SK-N-SH treated with all-trans-retinoic acid at 6 μM for 48 hours (cell line): ENCODE measurements around the gene FAM83C.

ENCODE experiments used
- CSRNP3 ChIP-seq: fragments of 250-450 bp; sonication (Bioruptor Pico); IDR thresholded peaks from 2 replicates; pipeline ENCODE4 v1.5.1; 2021; ENCODE audit warnings: mild to moderate bottlenecking, moderate library complexity
- OSR1 ChIP-seq: fragments of 250-450 bp; sonication (Bioruptor Pico); IDR thresholded peaks from 2 replicates; pipeline ENCODE4 v1.8.0; 2022; ENCODE audit warnings: moderate library complexity, mild to moderate bottlenecking, inconsistent platforms
- PPARA ChIP-seq: fragments of 250-450 bp; sonication (Bioruptor Pico); IDR thresholded peaks from 2 replicates; pipeline ENCODE4 v1.5.0; 2020; ENCODE audit warnings: mild to moderate bottlenecking, borderline replicate concordance
- SNAI2 ChIP-seq: fragments of 250-450 bp; sonication (Bioruptor Pico); IDR thresholded peaks from 2 replicates; pipeline ENCODE4 v1.5.0; 2020; ENCODE audit warnings: mild to moderate bottlenecking, moderate library complexity
- ZNF565 ChIP-seq: fragments of 450-650 bp; formaldehyde crosslinking; conservative IDR thresholded peaks from 2 replicates; pipeline ENCODE4 v1.5.0; 2020; ENCODE audit warnings: low read depth, mild to moderate bottlenecking, moderate library complexity
- ZNF8 ChIP-seq: fragments of 450-650 bp; formaldehyde crosslinking; IDR thresholded peaks from 2 replicates; pipeline ENCODE4 v1.5.0; 2020; ENCODE audit warnings: mild to moderate bottlenecking, moderate library complexity
- TF ChIP-seq, protein P1 (sequence below): fragments of 250-450 bp; sonication (Bioruptor Pico); IDR thresholded peaks from 2 replicates; pipeline ENCODE4 v1.8.0; 2020; ENCODE audit warnings: mild to moderate bottlenecking, moderate library complexity, borderline replicate concordance

GRCh38 chr20:35279533-35280174 is 12.6 kb downstream of the FAM83C start:
- TF ChIP-seq ZNF8 (CRISPR knock-in tag) (no peak), ZNF565 (no peak), OSR1 (CRISPR knock-in tag) (no peak), CSRNP3 (no peak), SNAI2 (CRISPR knock-in tag) (no peak), PPARA (CRISPR knock-in tag) (no peak)
- TF ChIP-seq, protein P1, sequence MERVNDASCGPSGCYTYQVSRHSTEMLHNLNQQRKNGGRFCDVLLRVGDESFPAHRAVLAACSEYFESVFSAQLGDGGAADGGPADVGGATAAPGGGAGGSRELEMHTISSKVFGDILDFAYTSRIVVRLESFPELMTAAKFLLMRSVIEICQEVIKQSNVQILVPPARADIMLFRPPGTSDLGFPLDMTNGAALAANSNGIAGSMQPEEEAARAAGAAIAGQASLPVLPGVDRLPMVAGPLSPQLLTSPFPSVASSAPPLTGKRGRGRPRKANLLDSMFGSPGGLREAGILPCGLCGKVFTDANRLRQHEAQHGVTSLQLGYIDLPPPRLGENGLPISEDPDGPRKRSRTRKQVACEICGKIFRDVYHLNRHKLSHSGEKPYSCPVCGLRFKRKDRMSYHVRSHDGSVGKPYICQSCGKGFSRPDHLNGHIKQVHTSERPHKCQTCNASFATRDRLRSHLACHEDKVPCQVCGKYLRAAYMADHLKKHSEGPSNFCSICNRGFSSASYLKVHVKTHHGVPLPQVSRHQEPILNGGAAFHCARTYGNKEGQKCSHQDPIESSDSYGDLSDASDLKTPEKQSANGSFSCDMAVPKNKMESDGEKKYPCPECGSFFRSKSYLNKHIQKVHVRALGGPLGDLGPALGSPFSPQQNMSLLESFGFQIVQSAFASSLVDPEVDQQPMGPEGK (CRISPR knock-in tag), result no peak
